Stimulated activated memory B cell treated with anti-CD40 and anti-IgM and Interleukin-4, amounts not matched to agents 10 μg/mL and 1 μg/mL and 100 μg/mL, for 72 hours (primary cell): ENCODE results near the gene ARRB1.

Experiments used
- ATAC-seq: fragments of 150-1000 bp; cut with Tn5 transposase; 2 replicates; pipeline ENCODE4 v1.10.0; 2021
- H3K27ac Mint-ChIP-seq: one replicate; pipeline ENCODE4 v1.8.0; 2022; ENCODE audit warnings: mild to moderate bottlenecking, mixed read lengths
- H3K27me3 Mint-ChIP-seq: one replicate; pipeline ENCODE4 v1.8.0; 2022; ENCODE audit warnings: mixed read lengths
- H3K36me3 Mint-ChIP-seq: one replicate; pipeline ENCODE4 v1.8.0; 2022; ENCODE audit warnings: mixed read lengths
- H3K4me1 Mint-ChIP-seq: one replicate; pipeline ENCODE4 v1.8.0; 2022; ENCODE audit warnings: mixed read lengths
- H3K4me3 Mint-ChIP-seq: one replicate; pipeline ENCODE4 v1.8.0; 2022; ENCODE audit warnings: mild to moderate bottlenecking, moderate library complexity, mixed read lengths
- H3K9me3 Mint-ChIP-seq: one replicate; pipeline ENCODE4 v1.8.0; 2022; ENCODE audit warnings: mixed read lengths

Gene ARRB1

GRCh38 chr11:75324740-75325139, 26.7 kb downstream of the ARRB1 start:
- no peak for ATAC-seq
- Mint-ChIP-seq H3K4me1 (peaks cover 18% of the 10 kb centered on the region), H3K27me3 (peaks cover 2% of the 10 kb centered on the region), H3K27ac (no peak overlapping the region), H3K9me3 (no peaks in the 10 kb centered on the region), H3K36me3 (no peaks in the 10 kb centered on the region), H3K4me3 (no peak overlapping the region)

GRCh38 chr11:75324189-75324588, 27.3 kb downstream of the ARRB1 start:
- H3K36me3 Mint-ChIP-seq = no peaks in the 10 kb centered on the region
- H3K4me3 Mint-ChIP-seq = no peak overlapping the region
- peaks cover 7% of the 10 kb centered on the region for H3K27me3 Mint-ChIP-seq
- no peaks in the 10 kb centered on the region for H3K9me3 Mint-ChIP-seq
- H3K4me1 Mint-ChIP-seq = peaks cover 18% of the 10 kb centered on the region
- H3K27ac Mint-ChIP-seq = no peak overlapping the region
- no peak for ATAC-seq

GRCh38 chr11:75323609-75324008, 27.9 kb downstream of the ARRB1 start:
- no peaks in the 10 kb centered on the region for H3K36me3 Mint-ChIP-seq
- no peak overlapping the region for H3K27ac Mint-ChIP-seq
- peaks cover 12% of the 10 kb centered on the region for H3K4me1 Mint-ChIP-seq
- ATAC-seq = no peak
- H3K4me3 Mint-ChIP-seq = no peak overlapping the region
- H3K9me3 Mint-ChIP-seq = no peaks in the 10 kb centered on the region
- peaks cover 7% of the 10 kb centered on the region for H3K27me3 Mint-ChIP-seq

GRCh38 chr11:75320643-75321042, 30.8 kb downstream of the ARRB1 start:
- no peak for ATAC-seq
- H3K4me3 Mint-ChIP-seq = no peak overlapping the region
- H3K36me3 Mint-ChIP-seq = no peaks in the 10 kb centered on the region
- no peak overlapping the region for H3K27ac Mint-ChIP-seq
- H3K4me1 Mint-ChIP-seq = no peaks in the 10 kb centered on the region
- peaks cover 7% of the 10 kb centered on the region for H3K27me3 Mint-ChIP-seq
- H3K9me3 Mint-ChIP-seq = no peaks in the 10 kb centered on the region

GRCh38 chr11:75320046-75320618, 31.3 kb downstream of the ARRB1 start:
- ATAC-seq = no peak
- Mint-ChIP-seq H3K27ac (no peak overlapping the region), H3K4me1 (no peaks in the 10 kb centered on the region), H3K4me3 (no peak overlapping the region), H3K36me3 (no peaks in the 10 kb centered on the region), H3K27me3 (peaks cover 7% of the 10 kb centered on the region), H3K9me3 (no peaks in the 10 kb centered on the region)

GRCh38 chr11:75319035-75319877, 32.2 kb downstream of the ARRB1 start:
- Mint-ChIP-seq H3K9me3 (no peaks in the 10 kb centered on the region), H3K27me3 (peaks cover 7% of the 10 kb centered on the region), H3K36me3 (no peaks in the 10 kb centered on the region), H3K27ac (no peak overlapping the region), H3K4me1 (no peaks in the 10 kb centered on the region), H3K4me3 (no peak overlapping the region)
- ATAC-seq = no peak

- H3K4me3 Mint-ChIP-seq = no peak overlapping the region
- H3K4me1 Mint-ChIP-seq = no peaks in the 10 kb centered on the region
- no peaks in the 10 kb centered on the region for H3K36me3 Mint-ChIP-seq
- ATAC-seq = no peak
- no peaks in the 10 kb centered on the region for H3K9me3 Mint-ChIP-seq
- H3K27ac Mint-ChIP-seq = no peak overlapping the region
- peaks cover 7% of the 10 kb centered on the region for H3K27me3 Mint-ChIP-seq
Measured at GRCh38 chr11:75317446-75318122, 33.9 kb downstream of the ARRB1 start.

GRCh38 chr11:75315439-75315805, 36.0 kb downstream of the ARRB1 start:
- no peak overlapping the region for H3K27ac Mint-ChIP-seq

GRCh38 chr11:75314771-75315438, 36.6 kb downstream of the ARRB1 start:
- Mint-ChIP-seq H3K27ac (no peak overlapping the region), H3K9me3 (peaks cover 2% of the 10 kb centered on the region), H3K36me3 (no peaks in the 10 kb centered on the region), H3K4me1 (no peaks in the 10 kb centered on the region), H3K4me3 (no peak overlapping the region), H3K27me3 (peaks cover 7% of the 10 kb centered on the region)
- ATAC-seq = no peak

More at GRCh38 chr11:75315439-75315805, 36.0 kb downstream of the ARRB1 start:
- Mint-ChIP-seq H3K27me3 (peaks cover 7% of the 10 kb centered on the region), H3K4me3 (no peak overlapping the region), H3K9me3 (peaks cover 2% of the 10 kb centered on the region), H3K36me3 (no peaks in the 10 kb centered on the region), H3K4me1 (no peaks in the 10 kb centered on the region)
- no peak for ATAC-seq

GRCh38 chr11:75313513-75314272, 37.8 kb downstream of the ARRB1 start:
- Mint-ChIP-seq H3K4me3 (no peak overlapping the region), H3K27me3 (no peaks in the 10 kb centered on the region), H3K9me3 (peaks cover 2% of the 10 kb centered on the region), H3K4me1 (no peaks in the 10 kb centered on the region), H3K27ac (no peak overlapping the region), H3K36me3 (no peaks in the 10 kb centered on the region)
- no peak for ATAC-seq

GRCh38 chr11:75312346-75312745, 39.1 kb downstream of the ARRB1 start:
- H3K27ac Mint-ChIP-seq = no peak overlapping the region
- peaks cover 2% of the 10 kb centered on the region for H3K9me3 Mint-ChIP-seq
- no peaks in the 10 kb centered on the region for H3K27me3 Mint-ChIP-seq
- no peaks in the 10 kb centered on the region for H3K4me1 Mint-ChIP-seq
- ATAC-seq = no peak
- no peaks in the 10 kb centered on the region for H3K36me3 Mint-ChIP-seq
- no peak overlapping the region for H3K4me3 Mint-ChIP-seq

GRCh38 chr11:75311858-75312288, 39.6 kb downstream of the ARRB1 start:
- no peak for ATAC-seq
- Mint-ChIP-seq H3K27ac (no peak overlapping the region), H3K4me1 (no peaks in the 10 kb centered on the region), H3K4me3 (no peak overlapping the region), H3K9me3 (peaks cover 2% of the 10 kb centered on the region), H3K36me3 (no peaks in the 10 kb centered on the region), H3K27me3 (no peaks in the 10 kb centered on the region)

GRCh38 chr11:75308986-75309385, 42.5 kb downstream of the ARRB1 start:
- Mint-ChIP-seq H3K36me3 (no peaks in the 10 kb centered on the region), H3K4me1 (no peaks in the 10 kb centered on the region), H3K27ac (no peak overlapping the region), H3K9me3 (peaks cover 2% of the 10 kb centered on the region), H3K27me3 (no peaks in the 10 kb centered on the region), H3K4me3 (no peak overlapping the region)
- no peak for ATAC-seq

- H3K4me3 Mint-ChIP-seq = no peak overlapping the region
- no peaks in the 10 kb centered on the region for H3K36me3 Mint-ChIP-seq
- H3K27me3 Mint-ChIP-seq = no peaks in the 10 kb centered on the region
- no peak for ATAC-seq
- H3K27ac Mint-ChIP-seq = no peak overlapping the region
- H3K9me3 Mint-ChIP-seq = peaks cover 2% of the 10 kb centered on the region
- H3K4me1 Mint-ChIP-seq = no peaks in the 10 kb centered on the region
Measured at GRCh38 chr11:75308116-75308515, 43.3 kb downstream of the ARRB1 start.

- H3K4me1 Mint-ChIP-seq = no peaks in the 10 kb centered on the region
- no peaks in the 10 kb centered on the region for H3K9me3 Mint-ChIP-seq
- ATAC-seq = no peak
- H3K4me3 Mint-ChIP-seq = no peak overlapping the region
- no peaks in the 10 kb centered on the region for H3K36me3 Mint-ChIP-seq
- H3K27ac Mint-ChIP-seq = no peak overlapping the region
- H3K27me3 Mint-ChIP-seq = no peaks in the 10 kb centered on the region
Measured at GRCh38 chr11:75307058-75307457, 44.4 kb downstream of the ARRB1 start.
